ENCODE data around the gene PEAK1.

GRCh38 chr15:77326366-77326765 is 93.5 kb downstream of the PEAK1 start:
- TF ChIP-seq, protein P1, sequence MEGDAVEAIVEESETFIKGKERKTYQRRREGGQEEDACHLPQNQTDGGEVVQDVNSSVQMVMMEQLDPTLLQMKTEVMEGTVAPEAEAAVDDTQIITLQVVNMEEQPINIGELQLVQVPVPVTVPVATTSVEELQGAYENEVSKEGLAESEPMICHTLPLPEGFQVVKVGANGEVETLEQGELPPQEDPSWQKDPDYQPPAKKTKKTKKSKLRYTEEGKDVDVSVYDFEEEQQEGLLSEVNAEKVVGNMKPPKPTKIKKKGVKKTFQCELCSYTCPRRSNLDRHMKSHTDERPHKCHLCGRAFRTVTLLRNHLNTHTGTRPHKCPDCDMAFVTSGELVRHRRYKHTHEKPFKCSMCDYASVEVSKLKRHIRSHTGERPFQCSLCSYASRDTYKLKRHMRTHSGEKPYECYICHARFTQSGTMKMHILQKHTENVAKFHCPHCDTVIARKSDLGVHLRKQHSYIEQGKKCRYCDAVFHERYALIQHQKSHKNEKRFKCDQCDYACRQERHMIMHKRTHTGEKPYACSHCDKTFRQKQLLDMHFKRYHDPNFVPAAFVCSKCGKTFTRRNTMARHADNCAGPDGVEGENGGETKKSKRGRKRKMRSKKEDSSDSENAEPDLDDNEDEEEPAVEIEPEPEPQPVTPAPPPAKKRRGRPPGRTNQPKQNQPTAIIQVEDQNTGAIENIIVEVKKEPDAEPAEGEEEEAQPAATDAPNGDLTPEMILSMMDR (conservative IDR thresholded peaks at IDR 0.05; ENCODE audit: low read depth in 2 of 2): no peak
- TF ChIP-seq, protein P2, sequence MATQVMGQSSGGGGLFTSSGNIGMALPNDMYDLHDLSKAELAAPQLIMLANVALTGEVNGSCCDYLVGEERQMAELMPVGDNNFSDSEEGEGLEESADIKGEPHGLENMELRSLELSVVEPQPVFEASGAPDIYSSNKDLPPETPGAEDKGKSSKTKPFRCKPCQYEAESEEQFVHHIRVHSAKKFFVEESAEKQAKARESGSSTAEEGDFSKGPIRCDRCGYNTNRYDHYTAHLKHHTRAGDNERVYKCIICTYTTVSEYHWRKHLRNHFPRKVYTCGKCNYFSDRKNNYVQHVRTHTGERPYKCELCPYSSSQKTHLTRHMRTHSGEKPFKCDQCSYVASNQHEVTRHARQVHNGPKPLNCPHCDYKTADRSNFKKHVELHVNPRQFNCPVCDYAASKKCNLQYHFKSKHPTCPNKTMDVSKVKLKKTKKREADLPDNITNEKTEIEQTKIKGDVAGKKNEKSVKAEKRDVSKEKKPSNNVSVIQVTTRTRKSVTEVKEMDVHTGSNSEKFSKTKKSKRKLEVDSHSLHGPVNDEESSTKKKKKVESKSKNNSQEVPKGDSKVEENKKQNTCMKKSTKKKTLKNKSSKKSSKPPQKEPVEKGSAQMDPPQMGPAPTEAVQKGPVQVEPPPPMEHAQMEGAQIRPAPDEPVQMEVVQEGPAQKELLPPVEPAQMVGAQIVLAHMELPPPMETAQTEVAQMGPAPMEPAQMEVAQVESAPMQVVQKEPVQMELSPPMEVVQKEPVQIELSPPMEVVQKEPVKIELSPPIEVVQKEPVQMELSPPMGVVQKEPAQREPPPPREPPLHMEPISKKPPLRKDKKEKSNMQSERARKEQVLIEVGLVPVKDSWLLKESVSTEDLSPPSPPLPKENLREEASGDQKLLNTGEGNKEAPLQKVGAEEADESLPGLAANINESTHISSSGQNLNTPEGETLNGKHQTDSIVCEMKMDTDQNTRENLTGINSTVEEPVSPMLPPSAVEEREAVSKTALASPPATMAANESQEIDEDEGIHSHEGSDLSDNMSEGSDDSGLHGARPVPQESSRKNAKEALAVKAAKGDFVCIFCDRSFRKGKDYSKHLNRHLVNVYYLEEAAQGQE (IDR thresholded peaks at IDR 0.05; ENCODE audit: unreplicated experiment): no peak
- no peak for TF ChIP-seq EZH2phosphoT487 (IDR thresholded peaks at IDR 0.05; ENCODE audit: unreplicated experiment)
- TF ChIP-seq POLR2AphosphoS5 (IDR thresholded peaks at IDR 0.05; ENCODE audit: low read depth): no peak
- TF ChIP-seq NANOG (IDR thresholded peaks at IDR 0.05; ENCODE audit: borderline replicate concordance): no peak
- TF ChIP-seq EZH2 (IDR thresholded peaks at IDR 0.05; ENCODE audit: low read depth, unreplicated experiment): no peak
- no peak for TF ChIP-seq CREB1 (CRISPR knock-in tag; IDR thresholded peaks at IDR 0.05; ENCODE audit: low read depth)
- no peak for TF ChIP-seq JUNB (IDR thresholded peaks at IDR 0.05; ENCODE audit: unreplicated experiment)
- TF ChIP-seq STAT1 (IDR thresholded peaks at IDR 0.05; ENCODE audit: unreplicated experiment): no peak
- no peak for TF ChIP-seq ZNF114 (CRISPR knock-in tag; IDR thresholded peaks at IDR 0.05)
- no peak for TF ChIP-seq ZNF331 (CRISPR knock-in tag; IDR thresholded peaks at IDR 0.05; ENCODE audit: low read depth)
- TF ChIP-seq ZNF462 (CRISPR knock-in tag; IDR thresholded peaks at IDR 0.05): no peak
- TF ChIP-seq, protein P3, sequence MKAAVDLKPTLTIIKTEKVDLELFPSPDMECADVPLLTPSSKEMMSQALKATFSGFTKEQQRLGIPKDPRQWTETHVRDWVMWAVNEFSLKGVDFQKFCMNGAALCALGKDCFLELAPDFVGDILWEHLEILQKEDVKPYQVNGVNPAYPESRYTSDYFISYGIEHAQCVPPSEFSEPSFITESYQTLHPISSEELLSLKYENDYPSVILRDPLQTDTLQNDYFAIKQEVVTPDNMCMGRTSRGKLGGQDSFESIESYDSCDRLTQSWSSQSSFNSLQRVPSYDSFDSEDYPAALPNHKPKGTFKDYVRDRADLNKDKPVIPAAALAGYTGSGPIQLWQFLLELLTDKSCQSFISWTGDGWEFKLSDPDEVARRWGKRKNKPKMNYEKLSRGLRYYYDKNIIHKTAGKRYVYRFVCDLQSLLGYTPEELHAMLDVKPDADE (IDR thresholded peaks at IDR 0.05): no peak
